ENCODE measurements around the gene SURF1. TPM values are rescaled to one million over a fixed set of nuclear protein-coding genes. Genes with fewer than 3 reads are reported as not detected.

SURF1 gene
- total RNA-seq, 1 experiment from 2014 or later, result 45.6 TPM

GRCh38 chr9:133389025-133389557, 32.8 kb upstream of the SURF1 start:
- Histone ChIP-seq H3K4me3 (ENCODE audit: low read depth in 2 of 2, low read length in 2 of 2) (no peak overlapping the region), H3K9me3 (ENCODE audit: control insufficient read depth, insufficient read depth, low read depth, low read length) (no peaks in the 10 kb centered on the region), H3K27me3 (ENCODE audit: control insufficient read depth, insufficient read depth, low read length) (no peaks in the 10 kb centered on the region), H3K4me1 (ENCODE audit: control insufficient read depth, insufficient read depth, low read length) (no peaks in the 10 kb centered on the region), H3K36me3 (ENCODE audit: control insufficient read depth, insufficient read depth, low read length) (no peaks in the 10 kb centered on the region), H3K27ac (ENCODE audit: low read length) (no peak overlapping the region)
- no peak for DNase-seq (ENCODE audit: low read depth, low spot score)
- ChIA-PET POLR2A (no interaction called here), CTCF (no interaction called here)
- BruUV-seq (replicated peaks), result no TSS peak
- intact Hi-C loops (cut with micrococcal nuclease; ENCODE audit: unreplicated experiment), result no loop called here
- no peak for ATAC-seq
- in situ Hi-C loops (cut with HindIII; ENCODE audit: low pct_unique_long_range_greater_than_20kb, low sequenced_read_pairs), result no loop called here
- TF ChIP-seq SIN3A (IDR thresholded peaks at IDR 0.05; ENCODE audit: borderline replicate concordance, insufficient read depth, low read depth, low read length) (no peak), TCF7L2 (IDR thresholded peaks at IDR 0.05; ENCODE audit: low read depth, low read length) (no peak), POLR2AphosphoS5 (IDR thresholded peaks at IDR 0.05; ENCODE audit: low read depth, low read length) (no peak), REST (IDR thresholded peaks at IDR 0.05; ENCODE audit: insufficient read depth in 1 of 2, low read depth in 2 of 2, low read length in 1 of 2) (no peak), CTCF (IDR thresholded peaks at IDR 0.05) (no peak)

- ATAC-seq, result no peak
- POLR2A ChIA-PET, result no interaction called here
- no TSS peak for BruUV-seq (replicated peaks)
- DNase-seq (ENCODE audit: low read depth, low spot score), result no peak
- H3K4me1 ChIP-seq (ENCODE audit: control insufficient read depth, insufficient read depth, low read length), result no peaks in the 10 kb centered on the region
- intact Hi-C loops (cut with micrococcal nuclease; ENCODE audit: unreplicated experiment), result no loop called here
- no peak overlapping the region for H3K4me3 ChIP-seq (ENCODE audit: low read depth in 2 of 2, low read length in 2 of 2)
- no peaks in the 10 kb centered on the region for H3K27me3 ChIP-seq (ENCODE audit: control insufficient read depth, insufficient read depth, low read length)
- TF ChIP-seq POLR2AphosphoS5 (IDR thresholded peaks at IDR 0.05; ENCODE audit: low read depth, low read length), result no peak
- no peak for TF ChIP-seq CTCF (IDR thresholded peaks at IDR 0.05)
- no peak for TF ChIP-seq REST (IDR thresholded peaks at IDR 0.05; ENCODE audit: insufficient read depth in 1 of 2, low read depth in 2 of 2, low read length in 1 of 2)
- no peak for TF ChIP-seq TCF7L2 (IDR thresholded peaks at IDR 0.05; ENCODE audit: low read depth, low read length)
- no peak for TF ChIP-seq SIN3A (IDR thresholded peaks at IDR 0.05; ENCODE audit: borderline replicate concordance, insufficient read depth, low read depth, low read length)
- H3K27ac ChIP-seq (ENCODE audit: low read length), result no peak overlapping the region
- in situ Hi-C loops (cut with HindIII; ENCODE audit: low pct_unique_long_range_greater_than_20kb, low sequenced_read_pairs), result no loop called here
- no peaks in the 10 kb centered on the region for H3K9me3 ChIP-seq (ENCODE audit: control insufficient read depth, insufficient read depth, low read depth, low read length)
- CTCF ChIA-PET, result no interaction called here
- H3K36me3 ChIP-seq (ENCODE audit: control insufficient read depth, insufficient read depth, low read length), result no peaks in the 10 kb centered on the region
Measured at GRCh38 chr9:133387680-133388079, 31.4 kb upstream of the SURF1 start.
